Endothelial cell of umbilical vein (primary cell): Measurements from ENCODE around the gene ITGA2. TPM values are rescaled to one million over a fixed set of nuclear protein-coding genes. Genes with fewer than 3 reads are reported as not detected.

Experiments used
- BruUV-seq: library from RNA; stranded (reverse); fragments of 400-500 nt; replicated peaks from 2 replicates; lab custom pipeline; 2021; lab: Mats Ljungman, UMichigan
- CTCF ChIA-PET: fragments of 300-600, 350-600 bp; sonication (Branson Sonifier 250); formaldehyde crosslinking; loops from one replicate; lab custom pipeline; 2021; ENCODE audit warnings: antibody characterized with exemption, inconsistent platforms; lab: Charles Lee
- POLR2A ChIA-PET: fragments of 300-600, 350-600 bp; sonication (Branson Sonifier 250); formaldehyde crosslinking; loops from one replicate; lab custom pipeline; 2021; ENCODE audit warnings: antibody characterized with exemption, inconsistent platforms; lab: Charles Lee
- DNase-seq: peaks from one replicate; pipeline ENCODE4 v3.0.0-alpha.2; 2011; ENCODE audit warnings: low read depth, low spot score
- FAIRE-seq: peaks from 2 replicates; lab custom pipeline; 2011; peaks lifted over from hg19 to GRCh38; lab: Jason Lieb, UNC
- H2AFZ ChIP-seq: 2 replicates; pipeline ENCODE4 v1.6.0; 2012; ENCODE audit warnings: low read depth, low read length, control low read depth, inconsistent platforms
- H3K27ac ChIP-seq: 2 replicates; pipeline ENCODE4 v1.5.1; 2011; ENCODE audit warnings: low read depth, mild to moderate bottlenecking, control low read depth, low read length, moderate library complexity; ENCODE audit not compliant: insufficient read depth
- H3K27me3 ChIP-seq, 2 experiments: 2 replicates each; pipeline versions ENCODE4 v1.6.0 to v1.6.1; 2011; ENCODE audit warnings: low read length in 2 of 2, mixed read lengths in 1 of 2; ENCODE audit not compliant: control insufficient read depth in 2 of 2, insufficient read depth in 2 of 2
- H3K36me3 ChIP-seq, 2 experiments: 2 replicates in 1 of 2; 3 replicates in 1 of 2; pipeline ENCODE4 v1.5.1; 2011; ENCODE audit warnings: low read length in 2 of 2, mild to moderate bottlenecking in 1 of 2, moderate library complexity in 1 of 2; ENCODE audit not compliant: control insufficient read depth in 2 of 2, insufficient read depth in 2 of 2; ENCODE audit errors: extremely low read depth in 1 of 2
- H3K4me1 ChIP-seq: 3 replicates; pipeline ENCODE4 v1.5.1; 2011; ENCODE audit warnings: mild to moderate bottlenecking, low read length; ENCODE audit not compliant: control insufficient read depth, insufficient read depth; ENCODE audit errors: extremely low read depth
- H3K4me2 ChIP-seq: 2 replicates; pipeline ENCODE4 v1.6.1; 2011; ENCODE audit warnings: low read length, control low read depth, mixed read lengths; ENCODE audit not compliant: insufficient read depth
- H3K4me3 ChIP-seq, 3 experiments: fragments of 200-600 bp in 1 of 3; sonication (generic), shearing (Covaris generic) in 1 of 3; replicated peaks in 1 of 3; 2 replicates each; pipeline ENCODE4 v1.5.1; 2011 to 2016; ENCODE audit warnings: control low read depth in 3 of 3, low read length in 3 of 3, mild to moderate bottlenecking in 2 of 3, inconsistent platforms in 1 of 3, low read depth in 1 of 3, moderate library complexity in 1 of 3; ENCODE audit not compliant: insufficient read depth in 1 of 3
- H3K79me2 ChIP-seq: 2 replicates; pipeline ENCODE4 v1.6.0; 2012; ENCODE audit warnings: low read length, inconsistent platforms; ENCODE audit not compliant: control insufficient read depth, insufficient read depth
- H3K9ac ChIP-seq: replicated peaks from 2 replicates; pipeline ENCODE3; 2011; ENCODE audit warnings: low read length, control low read depth; ENCODE audit not compliant: insufficient read depth; ENCODE audit errors: extremely low read depth
- H3K9me1 ChIP-seq: replicated peaks from 3 replicates; pipeline ENCODE4 v1.6.0; 2011; ENCODE audit warnings: mild to moderate bottlenecking, low read length; ENCODE audit not compliant: control insufficient read depth, insufficient read depth; ENCODE audit errors: extremely low read depth
- H3K9me3 ChIP-seq: replicated peaks from 2 replicates; pipeline ENCODE4 v1.5.1; 2012; ENCODE audit warnings: low read length, inconsistent platforms; ENCODE audit not compliant: control insufficient read depth, insufficient read depth
- H4K20me1 ChIP-seq: replicated peaks from 2 replicates; pipeline ENCODE3; 2011; ENCODE audit warnings: mild to moderate bottlenecking, low read length; ENCODE audit not compliant: control insufficient read depth, insufficient read depth; ENCODE audit errors: extremely low read depth
- EZH2 ChIP-seq: IDR thresholded peaks from 2 replicates; pipeline ENCODE4 v1.6.1; 2012; ENCODE audit warnings: borderline replicate concordance, low read depth, mild to moderate bottlenecking, moderate library complexity, low read length, inconsistent platforms; ENCODE audit not compliant: severe bottlenecking
- FOS ChIP-seq: IDR thresholded peaks from 2 replicates; pipeline ENCODE4 v1.6.1; 2011; ENCODE audit warnings: mild to moderate bottlenecking, low read length, moderate library complexity, borderline replicate concordance; ENCODE audit not compliant: insufficient read depth
- GATA2 ChIP-seq: IDR thresholded peaks from 2 replicates; pipeline ENCODE4 v1.7.0; 2011; ENCODE audit warnings: low read depth, mild to moderate bottlenecking, moderate library complexity, mixed read lengths, low read length; ENCODE audit not compliant: insufficient read length, insufficient read depth
- JUN ChIP-seq: IDR thresholded peaks from 2 replicates; pipeline ENCODE4 v1.6.1; 2011; ENCODE audit warnings: borderline replicate concordance, low read depth; ENCODE audit not compliant: insufficient read length, insufficient read depth
- MYC ChIP-seq: IDR thresholded peaks from one replicate; pipeline ENCODE4 v1.6.1; 2011; ENCODE audit warnings: mild to moderate bottlenecking, low read depth, low read length
- POLR2A ChIP-seq: IDR thresholded peaks from 2 replicates; pipeline ENCODE4 v1.6.1; 2012; ENCODE audit warnings: low read depth, mild to moderate bottlenecking, control low read depth, low read length
- POLR2AphosphoS5 ChIP-seq: IDR thresholded peaks from 2 replicates; pipeline ENCODE4 v1.6.1; 2012; ENCODE audit warnings: low read depth, mild to moderate bottlenecking, control low read depth, low read length, moderate library complexity; ENCODE audit not compliant: insufficient read depth
- dilution Hi-C: fragments of 300-500 bp; cut with MboI; formaldehyde crosslinking; loops from one replicate; pipeline ENCODE4 v1.15.0; 2019; ENCODE audit warnings: low sequenced_read_pairs; ENCODE audit not compliant: extremely low pct_ligation_motif_present
- intact Hi-C: fragments of 100-400 bp; cut with micrococcal nuclease; formaldehyde crosslinking; loops from one replicate; pipeline ENCODE4 v1.10.0; 2022
- polyA plus RNA-seq, 4 experiments: library from polyadenylated mRNA; depleted of rRNA in 3 of 4; stranded (reverse) in 3 of 4; unstranded in 1 of 4; fragments of >200 nt; gene quantifications; 2 replicates each; pipeline versions ENCODE4 v1.2.1 to v1.2.3, GENCODE V29; 2011 to 2012; ENCODE audit warnings: missing spikeins in 1 of 4
- total RNA-seq: library from RNA; stranded (reverse); gene quantifications from 2 replicates; pipeline ENCODE4 v1.2.3, GENCODE V29; 2021
- TF ChIP-seq, protein P1 (sequence below), 2 donors: IDR thresholded peaks; 1 replicate in 1 of 2; 2 replicates in 1 of 2; pipeline ENCODE4 v1.5.1; 2011; ENCODE audit warnings: low read length in 2 of 2, mild to moderate bottlenecking in 2 of 2, moderate library complexity in 2 of 2, control low read depth in 1 of 2, inconsistent platforms in 1 of 2, low read depth in 1 of 2; ENCODE audit not compliant: insufficient read depth in 1 of 2; ENCODE audit errors: extremely low read depth in 1 of 2
- TF ChIP-seq, protein P2 (sequence below): IDR thresholded peaks from 2 replicates; pipeline ENCODE4 v1.6.1; 2011; ENCODE audit not compliant: insufficient read depth, insufficient read length

ITGA2 gene
- total and polyA plus RNA-seq, 2 donors (not counting 3 experiments of a cell fraction or from before 2014, with no cell fraction given), result 11.2 to 62.3 TPM

DNA sequence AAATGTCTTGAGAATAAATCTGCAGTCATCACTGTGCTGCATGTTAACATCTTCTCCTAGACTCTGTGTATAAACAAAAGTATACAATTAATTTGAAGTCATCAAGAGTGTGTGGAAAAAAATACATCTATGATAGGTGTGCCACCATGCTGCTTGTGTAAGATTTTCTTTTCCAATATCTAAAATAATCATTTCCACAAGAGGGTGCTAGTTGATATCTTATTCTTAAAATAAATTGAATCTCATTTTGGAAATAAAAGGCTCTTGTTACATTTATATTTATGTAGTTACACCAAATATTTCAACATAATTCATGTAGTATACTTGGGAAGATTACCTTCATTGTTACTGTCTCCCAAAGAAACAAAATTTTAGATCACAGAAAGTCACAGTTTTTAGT lies 134.6 kb downstream of the ITGA2 start:
- Histone ChIP-seq H3K27me3 (peaks cover 0 to 3% of the 10 kb centered on the region in 2 experiments), H2AFZ (no peak overlapping the region), H3K36me3 (no peaks in the 10 kb centered on the region), H3K9ac (no peak overlapping the region), H3K9me1 (no peaks in the 10 kb centered on the region), H4K20me1 (no peaks in the 10 kb centered on the region), H3K9me3 (no peaks in the 10 kb centered on the region), H3K4me2 (no peak overlapping the region), H3K4me1 (no peaks in the 10 kb centered on the region), H3K79me2 (no peaks in the 10 kb centered on the region), H3K4me3 (no peak overlapping the region), H3K27ac (no peak overlapping the region)
- intact Hi-C loops, result loop anchor here (5.0 kb wide), 1 partner anchor 1094 kb away; no protein-coding TSS in a partner anchor
- BruUV-seq, result no TSS peak
- CTCF ChIA-PET, result interaction anchor here (0.8 to 1.7 kb wide), 8 partner anchors 9 to 1111 kb away, joined by 3 to 17 read pairs (median 4); partner anchors contain the start of gene MOCS2
- TF ChIP-seq POLR2AphosphoS5 (no peak), FOS (no peak), JUN (no peak), GATA2 (no peak), MYC (no peak), POLR2A (no peak), EZH2 (no peak)
- TF ChIP-seq, protein P1, sequence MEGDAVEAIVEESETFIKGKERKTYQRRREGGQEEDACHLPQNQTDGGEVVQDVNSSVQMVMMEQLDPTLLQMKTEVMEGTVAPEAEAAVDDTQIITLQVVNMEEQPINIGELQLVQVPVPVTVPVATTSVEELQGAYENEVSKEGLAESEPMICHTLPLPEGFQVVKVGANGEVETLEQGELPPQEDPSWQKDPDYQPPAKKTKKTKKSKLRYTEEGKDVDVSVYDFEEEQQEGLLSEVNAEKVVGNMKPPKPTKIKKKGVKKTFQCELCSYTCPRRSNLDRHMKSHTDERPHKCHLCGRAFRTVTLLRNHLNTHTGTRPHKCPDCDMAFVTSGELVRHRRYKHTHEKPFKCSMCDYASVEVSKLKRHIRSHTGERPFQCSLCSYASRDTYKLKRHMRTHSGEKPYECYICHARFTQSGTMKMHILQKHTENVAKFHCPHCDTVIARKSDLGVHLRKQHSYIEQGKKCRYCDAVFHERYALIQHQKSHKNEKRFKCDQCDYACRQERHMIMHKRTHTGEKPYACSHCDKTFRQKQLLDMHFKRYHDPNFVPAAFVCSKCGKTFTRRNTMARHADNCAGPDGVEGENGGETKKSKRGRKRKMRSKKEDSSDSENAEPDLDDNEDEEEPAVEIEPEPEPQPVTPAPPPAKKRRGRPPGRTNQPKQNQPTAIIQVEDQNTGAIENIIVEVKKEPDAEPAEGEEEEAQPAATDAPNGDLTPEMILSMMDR (IDR thresholded peaks at IDR 0.05; ENCODE audit: extremely low read depth in 1 of 2, insufficient read depth in 1 of 2, low read depth in 1 of 2, low read length in 2 of 2), result no peak
- TF ChIP-seq, protein P2, sequence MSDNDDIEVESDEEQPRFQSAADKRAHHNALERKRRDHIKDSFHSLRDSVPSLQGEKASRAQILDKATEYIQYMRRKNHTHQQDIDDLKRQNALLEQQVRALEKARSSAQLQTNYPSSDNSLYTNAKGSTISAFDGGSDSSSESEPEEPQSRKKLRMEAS, result no peak
- FAIRE-seq (no peak), DNase-seq (peak; percentile 21)
- POLR2A ChIA-PET, result interaction anchor here (0.7 kb wide), 1 partner anchor 532 kb away, joined by 4 read pairs; no protein-coding TSS in a partner anchor
- dilution Hi-C loops, result no loop called here
